ENCODE measurements around the gene PRDM5. TPM values are rescaled to one million over a fixed set of nuclear protein-coding genes. Genes with fewer than 3 reads are reported as not detected.

Gene PRDM5
- total RNA-seq, 1 experiment from 2014 or later, result 7.1 TPM

GRCh38 chr4:120869613-120870278, 52.8 kb downstream of the PRDM5 start:
- Histone ChIP-seq H3K27ac (ENCODE audit: low read depth, low read length, poor library complexity, severe bottlenecking) (no peak overlapping the region), H3K36me3 (ENCODE audit: insufficient read depth, low read length, poor library complexity, severe bottlenecking) (no peaks in the 10 kb centered on the region), H3K4me3 (ENCODE audit: low read depth, low read length, poor library complexity, severe bottlenecking) (no peak overlapping the region), H3K9me3 (ENCODE audit: low read depth, low read length, poor library complexity, severe bottlenecking) (no peaks in the 10 kb centered on the region), H3K4me1 (ENCODE audit: insufficient read depth, low read length, poor library complexity, severe bottlenecking) (no peaks in the 10 kb centered on the region), H3K27me3 (replicated peaks; ENCODE audit: insufficient read depth, low read depth, low read length, poor library complexity) (no peaks in the 10 kb centered on the region)
- no peak for DNase-seq (ENCODE audit: low spot score)
- TF ChIP-seq EZH2 (IDR thresholded peaks at IDR 0.05; ENCODE audit: borderline replicate concordance, low read depth, low read length, poor library complexity, severe bottlenecking), result no peak
- TF ChIP-seq, protein P1, sequence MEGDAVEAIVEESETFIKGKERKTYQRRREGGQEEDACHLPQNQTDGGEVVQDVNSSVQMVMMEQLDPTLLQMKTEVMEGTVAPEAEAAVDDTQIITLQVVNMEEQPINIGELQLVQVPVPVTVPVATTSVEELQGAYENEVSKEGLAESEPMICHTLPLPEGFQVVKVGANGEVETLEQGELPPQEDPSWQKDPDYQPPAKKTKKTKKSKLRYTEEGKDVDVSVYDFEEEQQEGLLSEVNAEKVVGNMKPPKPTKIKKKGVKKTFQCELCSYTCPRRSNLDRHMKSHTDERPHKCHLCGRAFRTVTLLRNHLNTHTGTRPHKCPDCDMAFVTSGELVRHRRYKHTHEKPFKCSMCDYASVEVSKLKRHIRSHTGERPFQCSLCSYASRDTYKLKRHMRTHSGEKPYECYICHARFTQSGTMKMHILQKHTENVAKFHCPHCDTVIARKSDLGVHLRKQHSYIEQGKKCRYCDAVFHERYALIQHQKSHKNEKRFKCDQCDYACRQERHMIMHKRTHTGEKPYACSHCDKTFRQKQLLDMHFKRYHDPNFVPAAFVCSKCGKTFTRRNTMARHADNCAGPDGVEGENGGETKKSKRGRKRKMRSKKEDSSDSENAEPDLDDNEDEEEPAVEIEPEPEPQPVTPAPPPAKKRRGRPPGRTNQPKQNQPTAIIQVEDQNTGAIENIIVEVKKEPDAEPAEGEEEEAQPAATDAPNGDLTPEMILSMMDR (conservative IDR thresholded peaks at IDR 0.05; ENCODE audit: low read depth, low read length), result no peak
- POLR2A ChIA-PET (ENCODE audit: low non-redundant PET), result no interaction called here
- intact Hi-C loops (cut with micrococcal nuclease; ENCODE audit: unreplicated experiment), result no loop called here
- CTCF ChIA-PET, result interaction anchor here (0.6 kb wide), 1 partner anchor 499 kb away, joined by 3 read pairs; no protein-coding TSS in a partner anchor
- no TSS peak for BruUV-seq (replicated peaks)

DNA sequence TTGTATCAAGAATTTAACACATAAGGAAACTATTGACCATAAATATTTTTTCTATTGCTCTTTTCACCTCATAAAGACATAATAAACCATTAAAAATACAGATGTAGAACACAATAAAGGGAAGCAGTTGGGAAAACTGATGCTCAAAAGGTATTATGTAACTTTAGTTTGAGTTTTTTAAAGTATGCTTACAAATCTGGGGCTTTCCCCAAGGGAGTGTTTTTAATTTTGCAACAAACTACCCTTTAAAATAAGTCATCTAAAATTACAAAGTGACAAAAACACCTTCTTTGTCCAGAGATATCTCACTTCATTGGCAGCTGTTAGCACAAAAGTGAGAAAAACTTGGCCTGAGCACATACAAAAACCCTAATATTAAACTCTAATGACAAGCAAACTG, 55.0 kb downstream of the PRDM5 start:
- ChIA-PET CTCF (no interaction called here), POLR2A (ENCODE audit: low non-redundant PET) (no interaction called here)
- TF ChIP-seq, protein P1 (conservative IDR thresholded peaks at IDR 0.05; ENCODE audit: low read depth, low read length), result no peak
- TF ChIP-seq EZH2 (IDR thresholded peaks at IDR 0.05; ENCODE audit: borderline replicate concordance, low read depth, low read length, poor library complexity, severe bottlenecking), result no peak
- no peak overlapping the region for H3K27ac ChIP-seq (ENCODE audit: low read depth, low read length, poor library complexity, severe bottlenecking)
- no peaks in the 10 kb centered on the region for H3K36me3 ChIP-seq (ENCODE audit: insufficient read depth, low read length, poor library complexity, severe bottlenecking)
- no peak overlapping the region for H3K4me3 ChIP-seq (ENCODE audit: low read depth, low read length, poor library complexity, severe bottlenecking)
- H3K27me3 ChIP-seq (replicated peaks; ENCODE audit: insufficient read depth, low read depth, low read length, poor library complexity), result no peaks in the 10 kb centered on the region
- no peaks in the 10 kb centered on the region for H3K4me1 ChIP-seq (ENCODE audit: insufficient read depth, low read length, poor library complexity, severe bottlenecking)
- no TSS peak for BruUV-seq (replicated peaks)
- intact Hi-C loops (cut with micrococcal nuclease; ENCODE audit: unreplicated experiment), result no loop called here
- DNase-seq (ENCODE audit: low spot score), result no peak
- H3K9me3 ChIP-seq (ENCODE audit: low read depth, low read length, poor library complexity, severe bottlenecking), result no peaks in the 10 kb centered on the region

DNA sequence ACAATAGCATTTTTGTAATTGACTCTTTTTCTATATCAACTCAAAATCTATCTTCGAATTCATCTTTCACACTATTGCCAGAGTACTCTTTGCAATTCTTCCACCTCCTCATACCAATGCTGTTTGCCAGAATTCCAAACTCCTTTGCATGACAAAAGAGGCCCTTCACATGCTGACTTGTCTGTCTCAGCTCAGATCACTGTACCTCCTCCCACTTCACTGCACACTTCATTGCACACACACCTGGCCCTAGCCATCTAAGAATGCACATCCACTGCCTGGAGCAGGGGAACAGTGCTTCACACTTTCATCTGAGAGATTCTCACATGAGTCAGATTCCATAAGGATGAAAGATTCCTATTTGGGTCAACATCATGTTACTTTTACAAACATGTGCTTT, 56.5 kb downstream of the PRDM5 start:
- no peak for TF ChIP-seq EZH2 (IDR thresholded peaks at IDR 0.05; ENCODE audit: borderline replicate concordance, low read depth, low read length, poor library complexity, severe bottlenecking)
- TF ChIP-seq, protein P1 (conservative IDR thresholded peaks at IDR 0.05; ENCODE audit: low read depth, low read length), result no peak
- intact Hi-C loops (cut with micrococcal nuclease; ENCODE audit: unreplicated experiment), result no loop called here
- no peaks in the 10 kb centered on the region for H3K36me3 ChIP-seq (ENCODE audit: insufficient read depth, low read length, poor library complexity, severe bottlenecking)
- no peaks in the 10 kb centered on the region for H3K27me3 ChIP-seq (replicated peaks; ENCODE audit: insufficient read depth, low read depth, low read length, poor library complexity)
- BruUV-seq (replicated peaks), result no TSS peak
- DNase-seq (ENCODE audit: low spot score), result no peak
- no peaks in the 10 kb centered on the region for H3K9me3 ChIP-seq (ENCODE audit: low read depth, low read length, poor library complexity, severe bottlenecking)
- H3K27ac ChIP-seq (ENCODE audit: low read depth, low read length, poor library complexity, severe bottlenecking), result no peak overlapping the region
- ChIA-PET CTCF (no interaction called here), POLR2A (ENCODE audit: low non-redundant PET) (no interaction called here)
- H3K4me1 ChIP-seq (ENCODE audit: insufficient read depth, low read length, poor library complexity, severe bottlenecking), result no peaks in the 10 kb centered on the region
- H3K4me3 ChIP-seq (ENCODE audit: low read depth, low read length, poor library complexity, severe bottlenecking), result no peak overlapping the region

All from A673 (cell line).